GM19025 (cell line): ENCODE results near the gene NOMO2.
A peak's percentile ranks its signal among the peaks of the same experiment; 100 is the strongest.
"Not testable (repeated sequence)": the region's sequence is repeated elsewhere in the genome, so short reads cannot be mapped to it uniquely, and the experiment has no call there.

Source experiments
- ATAC-seq: cut with Tn5 transposase; IDR thresholded peaks from one replicate; pipeline ENCODE4 v1.9.1; 2021; ENCODE audit warnings: mild to moderate bottlenecking, low read depth, moderate library complexity; ENCODE audit not compliant: unreplicated experiment

The NOMO2 gene, protein sequence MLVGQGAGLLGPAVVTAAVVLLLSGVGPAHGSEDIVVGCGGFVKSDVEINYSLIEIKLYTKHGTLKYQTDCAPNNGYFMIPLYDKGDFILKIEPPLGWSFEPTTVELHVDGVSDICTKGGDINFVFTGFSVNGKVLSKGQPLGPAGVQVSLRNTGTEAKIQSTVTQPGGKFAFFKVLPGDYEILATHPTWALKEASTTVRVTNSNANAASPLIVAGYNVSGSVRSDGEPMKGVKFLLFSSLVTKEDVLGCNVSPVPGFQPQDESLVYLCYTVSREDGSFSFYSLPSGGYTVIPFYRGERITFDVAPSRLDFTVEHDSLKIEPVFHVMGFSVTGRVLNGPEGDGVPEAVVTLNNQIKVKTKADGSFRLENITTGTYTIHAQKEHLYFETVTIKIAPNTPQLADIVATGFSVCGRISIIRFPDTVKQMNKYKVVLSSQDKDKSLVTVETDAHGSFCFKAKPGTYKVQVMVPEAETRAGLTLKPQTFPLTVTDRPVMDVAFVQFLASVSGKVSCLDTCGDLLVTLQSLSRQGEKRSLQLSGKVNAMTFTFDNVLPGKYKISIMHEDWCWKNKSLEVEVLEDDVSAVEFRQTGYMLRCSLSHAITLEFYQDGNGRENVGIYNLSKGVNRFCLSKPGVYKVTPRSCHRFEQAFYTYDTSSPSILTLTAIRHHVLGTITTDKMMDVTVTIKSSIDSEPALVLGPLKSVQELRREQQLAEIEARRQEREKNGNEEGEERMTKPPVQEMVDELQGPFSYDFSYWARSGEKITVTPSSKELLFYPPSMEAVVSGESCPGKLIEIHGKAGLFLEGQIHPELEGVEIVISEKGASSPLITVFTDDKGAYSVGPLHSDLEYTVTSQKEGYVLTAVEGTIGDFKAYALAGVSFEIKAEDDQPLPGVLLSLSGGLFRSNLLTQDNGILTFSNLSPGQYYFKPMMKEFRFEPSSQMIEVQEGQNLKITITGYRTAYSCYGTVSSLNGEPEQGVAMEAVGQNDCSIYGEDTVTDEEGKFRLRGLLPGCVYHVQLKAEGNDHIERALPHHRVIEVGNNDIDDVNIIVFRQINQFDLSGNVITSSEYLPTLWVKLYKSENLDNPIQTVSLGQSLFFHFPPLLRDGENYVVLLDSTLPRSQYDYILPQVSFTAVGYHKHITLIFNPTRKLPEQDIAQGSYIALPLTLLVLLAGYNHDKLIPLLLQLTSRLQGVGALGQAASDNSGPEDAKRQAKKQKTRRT

DNA sequence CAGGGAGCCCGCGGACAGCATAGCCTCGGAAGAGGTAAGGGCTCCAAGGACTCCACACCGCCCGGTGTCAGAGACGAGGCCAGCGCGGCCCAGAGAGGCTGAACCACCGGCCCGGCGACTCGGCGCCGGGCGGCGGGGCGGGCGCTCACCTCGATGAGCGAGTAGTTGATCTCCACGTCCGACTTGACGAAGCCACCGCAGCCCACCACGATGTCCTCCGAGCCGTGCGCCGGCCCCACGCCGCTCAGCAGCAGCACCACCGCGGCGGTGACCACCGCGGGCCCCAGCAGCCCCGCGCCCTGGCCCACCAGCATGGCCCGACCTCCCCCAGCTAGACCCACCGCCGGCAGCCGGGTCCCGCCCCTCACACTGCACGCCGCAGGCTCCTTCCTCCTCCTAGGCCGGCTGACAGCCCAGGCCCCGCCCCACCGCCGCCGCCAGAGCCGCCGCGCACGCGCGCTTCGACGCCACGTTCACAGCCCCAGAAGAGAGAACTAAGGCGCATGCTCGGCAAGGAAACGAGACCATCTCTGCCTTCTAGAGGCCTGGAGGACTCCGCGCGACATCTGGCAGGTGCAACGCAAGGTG lies at the start of gene NOMO2:
NOMO2 (minus strand) TSS at position 371 of the 588 bp plus-strand sequence; CDS start at position 314, 57 bp downstream.
- ATAC-seq: peak; percentile 94

DNA sequence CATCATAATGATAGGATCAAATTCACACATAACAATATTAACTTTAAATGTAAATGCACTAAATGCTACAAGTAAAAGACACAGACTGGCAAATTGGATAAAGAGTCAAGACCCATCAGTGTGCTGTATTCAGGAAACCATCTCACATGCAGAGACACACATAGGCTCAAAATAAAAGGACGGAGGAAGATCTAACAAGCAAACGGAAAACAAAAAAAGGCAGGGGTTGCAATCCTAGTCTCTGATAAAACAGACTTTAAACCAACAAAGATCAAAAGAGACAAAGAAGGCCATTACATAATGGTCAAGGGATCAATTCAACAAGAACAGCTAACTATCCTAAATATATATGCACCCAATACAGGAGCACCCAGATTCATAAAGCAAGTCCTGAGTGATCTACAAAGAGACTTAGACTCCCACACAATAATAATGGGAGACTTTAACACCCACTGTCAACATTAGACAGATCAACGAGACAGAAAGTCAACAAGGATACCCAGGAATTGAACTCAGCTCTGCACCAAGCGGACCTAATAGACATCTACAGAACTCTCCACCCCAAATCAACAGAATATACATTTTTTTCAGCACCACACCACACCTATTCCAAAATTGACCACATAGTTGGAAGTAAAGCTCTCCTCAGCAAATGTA lies 48.4 kb upstream of the NOMO2 start:
- ATAC-seq: not testable (repeated sequence)

DNA sequence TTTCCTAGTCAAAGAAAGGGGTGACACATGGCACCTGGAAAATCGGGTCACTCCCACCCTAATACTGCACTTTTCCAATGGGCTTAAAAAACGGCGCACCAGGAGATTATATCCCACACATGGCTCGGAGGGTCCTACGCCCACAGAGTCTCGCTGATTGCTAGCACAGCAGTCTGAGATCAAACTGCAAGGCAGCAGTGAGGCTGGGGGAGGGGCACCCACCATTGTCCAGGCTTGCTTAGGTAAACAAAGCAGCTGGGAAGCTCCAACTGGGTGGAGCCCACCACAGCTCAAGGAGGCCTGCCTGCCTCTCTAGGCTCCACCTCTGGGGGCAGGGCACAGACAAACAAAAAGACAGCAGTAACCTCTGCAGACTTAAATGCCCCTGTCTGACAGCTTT lies 46.4 kb upstream of the NOMO2 start:
- ATAC-seq: not testable (repeated sequence)

DNA sequence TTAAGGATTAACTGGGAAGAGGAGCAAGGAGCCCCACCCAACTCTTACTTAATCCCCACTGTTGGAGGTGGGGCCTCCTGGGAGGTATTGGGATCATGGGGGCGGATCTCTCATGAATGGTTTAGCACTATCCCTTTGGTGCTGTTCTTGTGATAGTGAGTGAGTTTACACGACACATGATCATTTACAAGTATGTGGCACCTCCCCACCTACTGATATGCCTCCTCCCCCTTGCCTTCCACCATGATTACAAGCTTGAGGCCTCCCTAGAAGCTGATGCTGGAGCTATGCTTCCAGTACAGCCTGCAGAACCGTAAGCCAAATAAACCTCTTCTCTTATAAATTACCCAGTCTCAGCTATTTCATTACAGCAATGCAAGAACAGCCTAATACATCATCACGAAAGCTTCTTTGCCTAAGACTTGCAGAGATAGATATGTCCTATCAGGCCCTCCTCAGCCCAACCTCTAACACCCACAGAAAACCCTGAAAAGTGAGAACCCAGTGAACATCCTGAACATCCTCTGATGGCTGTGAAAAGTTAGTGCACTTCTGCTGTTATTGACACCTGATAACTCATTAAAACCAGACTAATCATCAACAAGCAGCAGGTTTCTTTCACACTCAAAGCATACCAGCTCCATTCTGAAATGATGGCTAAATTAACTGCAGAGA lies 41.8 kb upstream of the NOMO2 start:
- not testable (repeated sequence) for ATAC-seq

DNA sequence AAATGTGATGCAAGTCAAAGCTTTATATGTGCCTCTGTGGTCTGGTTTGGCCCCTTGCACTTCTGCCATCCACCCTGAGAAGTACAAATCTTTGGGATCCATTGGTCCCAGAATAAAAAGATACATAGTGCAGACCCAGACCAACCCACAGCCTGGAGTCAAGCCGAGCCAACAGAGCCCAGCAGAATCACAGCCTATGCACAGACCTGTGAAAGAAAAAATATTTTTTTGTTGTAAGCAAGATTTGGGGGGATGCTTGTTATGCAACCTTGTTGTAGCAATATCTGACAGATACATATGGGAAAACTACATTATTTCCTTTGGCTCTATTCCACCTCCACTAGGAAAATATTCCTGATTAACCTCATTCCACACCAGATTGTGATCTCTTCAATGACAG lies 36.7 kb upstream of the NOMO2 start:
- ATAC-seq: not testable (repeated sequence)

DNA sequence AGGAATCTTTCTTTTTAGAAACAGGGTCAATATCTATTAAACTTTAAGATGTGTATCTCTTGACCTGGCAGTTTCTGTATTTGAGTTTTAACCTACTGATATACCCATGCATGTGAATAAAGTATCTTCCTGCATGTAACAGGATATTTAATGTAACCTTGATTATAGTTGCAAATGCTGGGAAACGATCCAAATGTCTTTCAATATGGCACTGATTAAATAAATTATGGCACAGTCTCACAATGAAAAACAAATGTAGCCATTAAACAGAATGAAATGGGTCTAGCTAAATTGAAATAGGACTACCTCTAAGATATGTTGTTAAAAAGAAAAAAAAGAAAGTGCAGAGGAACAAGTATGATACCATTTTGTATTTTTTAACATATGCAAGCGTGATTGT lies 35.8 kb upstream of the NOMO2 start:
- ATAC-seq: not testable (repeated sequence)

DNA sequence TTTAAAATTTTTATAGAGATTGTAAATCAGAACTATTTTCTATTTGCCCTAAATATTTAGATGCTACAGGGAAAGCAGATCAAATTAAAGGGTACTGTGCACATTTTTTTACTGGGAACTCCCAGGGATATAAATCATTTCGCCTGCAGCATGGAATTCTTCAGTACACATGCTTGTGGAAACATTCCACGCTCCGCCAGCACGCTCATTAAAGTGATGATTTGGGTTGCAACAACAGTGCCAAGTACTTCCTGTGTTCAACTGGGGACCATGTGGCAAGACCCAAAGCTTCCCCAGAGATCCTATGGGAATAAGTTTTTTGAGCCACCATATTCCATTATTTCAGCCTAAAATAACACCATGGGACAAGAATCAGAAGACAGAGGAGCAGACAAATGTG lies 35.4 kb upstream of the NOMO2 start:
- ATAC-seq: not testable (repeated sequence)

DNA sequence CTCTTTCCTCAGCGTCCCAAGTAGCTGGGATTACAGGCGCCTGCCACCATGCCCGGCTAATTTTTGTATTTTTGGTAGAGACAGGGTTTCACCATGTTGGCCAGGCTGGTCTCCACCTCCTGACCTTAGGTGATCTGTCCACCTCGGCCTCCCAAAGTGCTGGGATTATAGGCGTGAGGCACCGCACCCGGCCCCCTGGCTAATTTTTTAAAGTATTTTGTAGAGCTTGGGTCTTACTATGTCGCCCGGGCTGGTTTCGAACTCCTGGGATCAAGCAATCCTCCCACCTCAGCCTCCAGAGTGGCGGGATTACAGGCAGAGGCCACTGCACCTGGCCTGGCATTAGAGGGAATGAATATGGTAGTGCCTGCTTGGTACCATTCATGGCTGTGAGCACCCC lies 33.9 kb upstream of the NOMO2 start:
- not testable (repeated sequence) for ATAC-seq

DNA sequence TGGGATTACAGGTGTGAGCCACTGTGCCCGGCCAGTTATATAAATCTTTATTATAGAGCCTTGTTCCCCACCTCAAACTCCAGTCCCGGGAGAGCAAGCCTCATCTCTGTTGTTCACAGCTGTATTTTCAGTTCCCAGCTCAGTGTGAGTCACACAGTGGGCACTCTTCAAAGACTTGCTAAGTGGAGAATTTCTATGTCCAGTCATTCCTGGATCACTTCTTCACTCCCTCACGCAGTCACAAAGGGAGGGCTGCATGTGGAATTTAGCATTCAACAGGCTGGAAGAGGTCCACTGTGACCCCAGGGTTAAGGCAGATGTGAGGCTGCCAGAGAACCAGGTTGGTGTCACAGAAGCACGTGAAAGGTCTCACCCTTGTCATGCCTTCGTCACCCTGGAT lies 33.0 kb upstream of the NOMO2 start:
- ATAC-seq: not testable (repeated sequence)

DNA sequence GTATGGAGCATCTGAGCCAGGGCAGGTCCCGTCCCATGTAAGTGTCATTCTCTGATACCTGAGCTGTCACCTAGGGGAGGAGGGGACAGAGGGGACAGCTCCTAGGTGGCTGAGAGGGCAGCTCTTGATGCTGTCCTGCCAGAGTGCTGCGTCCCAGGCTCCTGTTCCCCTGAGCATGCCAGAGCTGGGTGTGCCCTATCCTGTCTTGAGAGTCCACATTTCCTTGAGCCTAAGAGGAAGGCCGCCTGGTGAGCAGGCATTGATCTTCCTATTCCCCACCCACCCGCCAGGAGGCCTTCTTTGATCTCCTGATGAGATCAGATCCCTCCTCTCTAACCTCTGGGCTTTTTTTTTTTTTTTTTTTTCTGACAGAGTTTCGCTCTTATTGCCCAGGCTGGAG lies 32.0 kb upstream of the NOMO2 start:
- ATAC-seq: not testable (repeated sequence)

DNA sequence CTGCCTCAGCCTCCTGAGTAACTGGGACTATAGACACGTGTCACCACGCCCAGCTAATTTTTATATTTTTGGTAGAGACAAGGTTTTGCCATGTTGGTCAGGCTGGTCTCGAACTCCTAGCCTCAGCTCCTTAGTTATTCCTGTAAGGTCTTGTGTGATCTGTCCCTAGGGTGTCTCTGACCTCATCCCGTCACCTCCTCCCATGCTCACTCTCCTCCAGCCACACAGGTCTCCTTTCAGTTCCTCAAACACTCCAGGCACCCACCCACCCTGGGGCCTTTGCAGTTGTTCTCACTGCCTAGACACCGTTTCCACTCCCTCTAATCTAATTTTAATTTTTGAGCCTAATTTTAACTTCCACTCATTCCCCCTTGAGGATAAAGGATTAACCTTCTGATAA lies 31.1 kb upstream of the NOMO2 start:
- not testable (repeated sequence) for ATAC-seq

DNA sequence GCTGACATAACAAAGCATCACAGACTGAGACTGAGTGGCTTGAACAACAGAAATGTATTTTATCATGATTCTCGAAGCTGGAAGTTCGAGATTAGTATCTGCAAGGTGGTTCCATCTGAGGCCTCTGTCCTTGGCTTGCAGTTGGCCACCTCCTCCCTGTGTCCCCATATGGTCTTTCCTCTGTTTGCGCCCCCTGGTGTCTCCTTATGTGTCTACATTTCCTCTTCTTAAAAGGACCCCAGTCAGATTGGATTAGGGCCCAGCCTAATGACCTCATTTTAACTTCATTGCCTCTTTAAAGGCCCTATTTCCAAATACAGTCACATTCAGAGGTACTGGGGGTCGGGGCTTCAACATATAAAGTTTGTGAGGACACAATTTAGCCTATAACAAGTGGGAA lies 30.0 kb upstream of the NOMO2 start:
- ATAC-seq: not testable (repeated sequence)

DNA sequence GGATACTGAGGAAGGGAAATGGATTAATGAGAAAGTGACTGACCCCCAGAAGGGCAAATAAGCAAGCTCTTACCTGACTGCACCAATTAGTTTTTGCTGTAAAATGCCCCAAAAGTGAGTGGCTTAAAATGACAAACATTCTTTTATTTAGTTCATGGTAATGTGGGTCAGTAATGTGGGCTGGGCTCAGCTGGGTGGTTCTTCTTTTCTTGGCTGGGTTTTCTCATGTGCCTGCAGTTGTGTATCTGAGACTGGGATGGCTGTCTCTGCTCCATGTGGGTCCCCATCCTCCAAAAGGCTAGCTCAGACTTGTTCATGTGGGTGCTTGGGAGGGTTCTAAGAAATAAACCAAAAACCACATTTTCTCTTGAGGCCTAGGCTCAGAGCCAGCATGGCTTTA lies 29.5 kb upstream of the NOMO2 start:
- not testable (repeated sequence) for ATAC-seq

DNA sequence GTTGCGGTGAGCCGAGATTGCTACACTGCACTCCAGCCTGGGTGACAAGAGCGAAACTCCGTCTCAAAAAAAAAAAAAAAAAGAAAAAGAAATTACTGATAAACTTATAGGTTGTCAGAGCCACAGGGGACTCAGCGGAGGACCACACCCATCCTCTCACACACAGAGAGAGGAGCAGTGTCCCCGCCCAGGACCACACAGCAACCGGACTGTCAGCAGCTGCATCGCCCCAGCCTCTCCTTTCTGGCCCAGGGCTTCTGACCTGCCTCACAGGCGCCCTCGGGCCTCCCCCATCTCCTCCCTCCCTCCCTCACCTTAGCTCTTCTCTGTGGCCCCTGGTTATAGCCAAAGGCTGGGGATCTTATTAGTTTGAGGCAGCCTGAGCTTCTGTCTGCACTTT lies 27.9 kb upstream of the NOMO2 start:
- not testable (repeated sequence) for ATAC-seq

DNA sequence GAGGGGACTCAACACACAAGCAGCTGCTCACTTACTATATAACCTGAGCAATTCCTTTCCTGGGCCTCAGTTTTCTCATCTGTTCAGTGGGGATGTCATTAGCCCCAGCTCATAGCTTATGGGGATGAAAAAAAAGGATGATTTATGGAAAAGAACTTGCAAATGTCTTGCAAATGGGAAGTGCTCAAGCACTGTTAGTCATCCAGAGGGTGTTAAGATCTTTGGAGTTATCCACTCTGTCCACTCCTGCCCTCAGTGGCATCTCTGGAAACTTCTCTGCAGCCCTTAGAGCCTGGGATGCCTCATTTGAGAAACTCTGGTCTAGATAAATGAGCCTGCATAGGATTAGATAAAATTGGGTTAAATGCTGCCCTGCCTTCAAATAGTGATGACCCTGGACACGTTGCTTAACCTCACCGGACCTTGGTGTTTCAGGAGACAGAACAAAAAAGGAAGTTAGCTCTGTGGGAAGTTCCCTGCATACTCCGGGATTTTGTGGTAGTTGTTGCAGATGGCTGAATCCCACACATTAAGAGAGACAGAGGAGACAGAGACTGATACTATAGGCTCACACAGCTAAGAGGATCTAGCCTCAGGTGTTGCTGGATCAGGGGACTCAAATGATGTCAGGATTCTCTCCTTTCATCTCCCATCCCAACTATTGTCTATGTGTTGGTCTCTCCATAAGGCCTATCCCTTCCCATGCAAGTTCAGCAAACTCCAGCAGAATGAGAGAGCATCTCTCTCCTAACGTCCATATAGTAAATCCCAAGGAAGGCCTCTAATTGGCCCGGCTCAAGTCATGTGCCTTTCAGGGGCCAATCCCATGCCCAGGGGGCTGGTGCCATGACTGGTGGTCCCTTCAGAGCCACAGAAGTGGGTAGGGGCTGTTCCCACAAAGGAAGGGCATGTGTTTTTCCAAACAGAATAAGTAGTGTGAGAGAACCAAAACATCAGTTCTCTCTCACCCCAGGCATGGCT lies 25.0 kb upstream of the NOMO2 start:
- ATAC-seq: not testable (repeated sequence)

DNA sequence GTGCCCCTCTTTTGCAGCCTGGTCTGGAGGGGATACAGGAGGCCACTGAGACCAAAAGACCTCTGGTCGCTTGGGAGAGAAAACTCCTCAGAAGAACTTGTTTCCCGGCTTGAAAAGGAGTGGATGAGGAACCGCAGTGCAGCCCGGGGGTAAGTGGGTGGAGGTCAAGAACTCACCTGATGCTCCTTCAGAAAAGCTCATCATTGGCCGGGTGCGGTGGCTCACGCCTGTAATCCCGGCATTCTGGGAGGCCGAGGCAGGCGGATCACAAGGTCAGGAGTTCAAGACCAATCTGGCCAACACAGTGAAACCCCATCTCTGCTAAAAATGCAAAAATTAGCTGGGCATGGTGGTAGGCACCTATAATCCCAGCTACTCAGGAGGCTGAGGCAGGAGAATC lies 23.9 kb upstream of the NOMO2 start:
- ATAC-seq: not testable (repeated sequence)

DNA sequence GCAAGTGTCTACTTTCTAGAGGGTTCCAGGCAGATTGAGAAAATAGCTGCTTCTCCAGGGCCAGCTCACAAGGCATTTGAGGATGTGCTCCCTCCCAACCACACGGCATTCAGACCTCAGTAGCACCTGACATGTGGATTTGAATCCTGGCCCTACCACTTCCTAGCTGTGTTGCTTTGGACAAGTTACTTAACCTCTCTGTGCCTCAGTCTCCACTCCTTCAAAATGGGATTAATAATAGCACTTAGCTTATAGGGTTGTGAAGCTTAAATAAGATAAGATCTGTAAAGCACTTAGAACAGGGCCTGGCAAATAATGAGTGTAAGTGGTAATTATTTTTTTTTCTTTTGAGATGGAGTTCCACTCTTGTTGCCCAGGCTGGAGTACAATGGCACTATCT lies 21.0 kb upstream of the NOMO2 start:
- no peak for ATAC-seq

DNA sequence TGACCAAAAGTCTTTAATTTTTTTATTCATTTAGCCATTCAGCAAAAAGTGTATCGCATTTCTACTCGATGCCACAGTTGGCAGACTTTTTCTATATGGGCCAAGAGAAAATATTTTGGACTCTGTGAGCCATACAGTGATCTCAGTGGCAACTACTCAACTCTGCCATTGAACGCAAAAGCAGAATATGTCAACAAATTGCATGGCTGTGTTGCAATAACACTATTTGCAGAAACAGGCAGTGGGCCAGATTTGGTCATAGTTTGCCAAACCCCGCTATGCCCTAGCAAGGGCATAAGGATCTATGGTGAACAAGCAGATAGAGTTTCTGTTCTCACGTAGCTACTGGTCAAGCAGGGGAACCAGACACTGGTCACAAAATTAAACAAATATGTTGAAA lies 18.5 kb upstream of the NOMO2 start:
- ATAC-seq: not testable (repeated sequence)
